GM19463 (cell line): ENCODE data around the gene FGFR3.
A peak's percentile ranks its signal among the peaks of the same experiment; 100 is the strongest.
"Not testable (repeated sequence)": the region's sequence is repeated elsewhere in the genome, so short reads cannot be mapped to it uniquely, and the experiment has no call there.

Source experiments
- ATAC-seq: cut with Tn5 transposase; IDR thresholded peaks from one replicate; pipeline ENCODE4 v1.9.1; 2021; ENCODE audit warnings: mild to moderate bottlenecking, moderate library complexity; ENCODE audit not compliant: unreplicated experiment

The FGFR3 gene

GRCh38 chr4:1836650-1837049, 43.6 kb downstream of the FGFR3 start:
- no peak for ATAC-seq

- no peak for ATAC-seq
Measured at GRCh38 chr4:1837069-1837468, 44.0 kb downstream of the FGFR3 start.

- no peak for ATAC-seq
Measured at GRCh38 chr4:1839282-1839681, 46.2 kb downstream of the FGFR3 start.

- no peak for ATAC-seq
Measured at GRCh38 chr4:1841201-1841886, 48.3 kb downstream of the FGFR3 start.

GRCh38 chr4:1841887-1842210, 48.8 kb downstream of the FGFR3 start:
- ATAC-seq, result no peak

GRCh38 chr4:1842339-1842895, 49.3 kb downstream of the FGFR3 start:
- no peak for ATAC-seq

GRCh38 chr4:1842993-1843448, 49.9 kb downstream of the FGFR3 start:
- no peak for ATAC-seq

- no peak for ATAC-seq
Measured at GRCh38 chr4:1843852-1844251, 50.8 kb downstream of the FGFR3 start.

GRCh38 chr4:1844618-1845017, 51.5 kb downstream of the FGFR3 start:
- not testable (repeated sequence) for ATAC-seq

- ATAC-seq, result no peak
Measured at GRCh38 chr4:1846580-1846979, 53.5 kb downstream of the FGFR3 start.

GRCh38 chr4:1850276-1850675, 57.2 kb downstream of the FGFR3 start:
- ATAC-seq, result no peak

- ATAC-seq, result no peak
Measured at GRCh38 chr4:1851160-1851559, 58.1 kb downstream of the FGFR3 start.

GRCh38 chr4:1851575-1852410, 58.7 kb downstream of the FGFR3 start:
- no peak for ATAC-seq

- ATAC-seq, result no peak
Measured at GRCh38 chr4:1852904-1853623, 60.0 kb downstream of the FGFR3 start.

GRCh38 chr4:1854752-1855151, 61.7 kb downstream of the FGFR3 start:
- no peak for ATAC-seq

- peak; percentile 26 for ATAC-seq
Measured at GRCh38 chr4:1855333-1856070, 62.4 kb downstream of the FGFR3 start.

- peak; percentile 93 for ATAC-seq
Measured at GRCh38 chr4:1856071-1856942, 63.2 kb downstream of the FGFR3 start, which contains the start of gene LETM1. Gene LETM1 (minus strand): TSS chr4:1856156. CDS start chr4:1855950, 206 bp downstream.

- ATAC-seq, result no peak
Measured at GRCh38 chr4:1856943-1857699, 64.0 kb downstream of the FGFR3 start.

- no peak for ATAC-seq
Measured at GRCh38 chr4:1857931-1858330, 64.8 kb downstream of the FGFR3 start.
